Measurements from ENCODE around the gene NKAIN1.
"Not testable (repeated sequence)": the region's sequence is repeated elsewhere in the genome, so short reads cannot be mapped to it uniquely, and the experiment has no call there.

Gene NKAIN1

GRCh38 chr1:31193729-31194128 lies 46.0 kb downstream of the NKAIN1 start:
- no peak for DNase-seq

GRCh38 chr1:31191281-31191680 lies 48.4 kb downstream of the NKAIN1 start:
- DNase-seq = no peak

GRCh38 chr1:31189696-31190674 lies 49.7 kb downstream of the NKAIN1 start:
- DNase-seq = no peak

- DNase-seq = peak; percentile 60
These were observed 55.6 kb downstream of the NKAIN1 start for GRCh38 chr1:31183927-31184554.

- no peak for DNase-seq
These were observed 56.6 kb downstream of the NKAIN1 start for GRCh38 chr1:31183126-31183525.

GRCh38 chr1:31182352-31182751 lies 57.3 kb downstream of the NKAIN1 start:
- peak; percentile 30 for DNase-seq

GRCh38 chr1:31181515-31182343 lies 58.0 kb downstream of the NKAIN1 start:
- no peak for DNase-seq

GRCh38 chr1:31180338-31180737 lies 59.3 kb downstream of the NKAIN1 start:
- no peak for DNase-seq

GRCh38 chr1:31176291-31176690 lies 63.4 kb downstream of the NKAIN1 start:
- DNase-seq = not testable (repeated sequence)

- DNase-seq = no peak
These were observed 69.3 kb downstream of the NKAIN1 start for GRCh38 chr1:31170486-31170735.

- no peak for DNase-seq
These were observed 73.2 kb downstream of the NKAIN1 start for GRCh38 chr1:31166462-31166861.

GRCh38 chr1:31164291-31164690 lies 75.4 kb downstream of the NKAIN1 start:
- DNase-seq = no peak

- no peak for DNase-seq
These were observed 75.8 kb downstream of the NKAIN1 start for GRCh38 chr1:31163866-31164265.

GRCh38 chr1:31161571-31161970 lies 78.1 kb downstream of the NKAIN1 start:
- DNase-seq = no peak

- DNase-seq = no peak
These were observed 79.6 kb downstream of the NKAIN1 start for GRCh38 chr1:31159869-31160611.

- no peak for DNase-seq
These were observed 80.4 kb downstream of the NKAIN1 start for GRCh38 chr1:31159323-31159722.

- DNase-seq = peak; percentile 70
These were observed 84.4 kb downstream of the NKAIN1 start for GRCh38 chr1:31155216-31155806.

- peak; percentile 91 for DNase-seq
These were observed 85.0 kb downstream of the NKAIN1 start for GRCh38 chr1:31154632-31155215.

GRCh38 chr1:31154000-31154631 lies 85.6 kb downstream of the NKAIN1 start:
- DNase-seq = no peak

GRCh38 chr1:31153423-31153822 lies 86.3 kb downstream of the NKAIN1 start:
- no peak for DNase-seq

- DNase-seq = no peak
These were observed 87.4 kb downstream of the NKAIN1 start for GRCh38 chr1:31152181-31152795.

Measured in NCI-H69 (cell line).